ENCODE measurements around the gene TMEM129.

The TMEM129 gene

DNA sequence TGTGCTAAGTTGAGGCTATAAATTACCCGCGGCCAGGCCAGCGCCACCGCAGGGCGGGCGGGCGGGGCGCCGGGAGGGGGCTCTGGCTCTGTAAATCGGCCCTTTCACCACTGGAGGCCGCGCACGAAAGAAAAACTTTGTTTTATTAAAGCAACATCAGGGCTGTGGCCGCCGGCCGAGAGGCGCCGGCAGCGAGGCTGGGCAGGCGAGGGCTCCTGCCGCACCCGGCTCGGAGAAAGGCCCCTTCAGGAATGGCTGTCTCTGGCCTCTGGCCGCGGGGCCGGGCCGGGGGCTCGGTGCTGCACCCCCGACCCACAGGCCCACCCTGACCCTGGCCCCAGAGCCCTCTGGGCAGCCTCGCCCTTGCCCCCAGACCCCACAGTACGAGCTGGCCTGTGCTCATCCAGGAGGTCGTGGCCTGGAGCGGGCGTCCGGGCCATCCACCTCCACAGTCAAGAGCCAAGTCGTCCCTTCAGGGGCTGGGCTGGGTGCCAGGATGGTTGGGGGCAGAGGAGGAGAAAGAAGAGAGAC, 42.5 kb upstream of the TMEM129 start:
- Histone ChIP-seq H3K36me3 (ENCODE audit: control insufficient read depth, insufficient read depth, low read length) (no peaks in the 10 kb centered on the region), H3K27me3 (replicated peaks; ENCODE audit: control insufficient read depth, insufficient read depth, low read length) (no peaks in the 10 kb centered on the region; the same call in 1 of the 2 replicates), H3K4me3 (replicated peaks; ENCODE audit: low read depth, low read length) (no peak overlapping the region)
- no peak for DNase-seq (ENCODE audit: extremely low read depth, insufficient read length)
- no peak for TF ChIP-seq CTCF (IDR thresholded peaks at IDR 0.05; ENCODE audit: insufficient read depth, low read length, poor library complexity, severe bottlenecking)

- no peak for TF ChIP-seq CTCF (IDR thresholded peaks at IDR 0.05; ENCODE audit: insufficient read depth, low read length, poor library complexity, severe bottlenecking)
- H3K36me3 ChIP-seq (ENCODE audit: control insufficient read depth, insufficient read depth, low read length) = no peaks in the 10 kb centered on the region
- no peak for DNase-seq (ENCODE audit: extremely low read depth, insufficient read length)
- no peak overlapping the region for H3K4me3 ChIP-seq (replicated peaks; ENCODE audit: low read depth, low read length)
- no peaks in the 10 kb centered on the region; the same call in 1 of the 2 replicates for H3K27me3 ChIP-seq (replicated peaks; ENCODE audit: control insufficient read depth, insufficient read depth, low read length)
Measured at GRCh38 chr4:1763070-1763549, 42.0 kb upstream of the TMEM129 start.

- no peaks in the 10 kb centered on the region for H3K36me3 ChIP-seq (ENCODE audit: control insufficient read depth, insufficient read depth, low read length)
- H3K4me3 ChIP-seq (replicated peaks; ENCODE audit: low read depth, low read length) = no peak overlapping the region
- H3K27me3 ChIP-seq (replicated peaks; ENCODE audit: control insufficient read depth, insufficient read depth, low read length) = no peaks in the 10 kb centered on the region; the same call in 1 of the 2 replicates
- DNase-seq (ENCODE audit: extremely low read depth, insufficient read length) = no peak
- no peak for TF ChIP-seq CTCF (IDR thresholded peaks at IDR 0.05; ENCODE audit: insufficient read depth, low read length, poor library complexity, severe bottlenecking)
Measured at GRCh38 chr4:1762264-1763010, 41.3 kb upstream of the TMEM129 start.

DNA sequence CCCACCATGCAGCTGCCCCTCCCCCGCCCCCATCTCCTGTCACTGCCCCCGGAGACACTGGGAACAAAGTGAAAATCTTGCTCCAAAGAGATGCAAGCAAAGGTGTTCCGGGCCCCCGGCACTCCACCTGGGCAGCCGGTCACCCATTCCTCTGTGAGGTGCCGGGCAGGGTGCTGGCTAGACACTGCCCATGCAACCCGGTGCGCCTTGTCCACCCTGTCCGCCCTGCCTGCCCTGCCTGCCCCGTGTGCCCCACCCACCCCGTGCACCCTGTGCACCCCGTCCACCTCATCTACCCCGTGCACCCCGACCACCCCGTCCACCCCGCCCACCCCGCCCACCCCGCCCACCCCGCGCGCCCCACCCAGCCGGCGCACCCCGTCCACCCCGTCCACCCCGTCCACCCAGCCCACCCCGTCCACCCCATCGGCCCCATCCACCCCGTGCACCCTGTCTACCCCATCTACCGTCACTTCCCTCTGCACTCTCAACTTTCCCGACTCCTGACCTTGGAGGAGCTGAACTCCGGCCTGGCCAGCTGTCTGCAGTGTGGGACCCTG, 40.1 kb upstream of the TMEM129 start:
- no peak overlapping the region for H3K4me3 ChIP-seq (replicated peaks; ENCODE audit: low read depth, low read length)
- H3K36me3 ChIP-seq (ENCODE audit: control insufficient read depth, insufficient read depth, low read length) = no peaks in the 10 kb centered on the region
- no peak for DNase-seq (ENCODE audit: extremely low read depth, insufficient read length)
- TF ChIP-seq CTCF (IDR thresholded peaks at IDR 0.05; ENCODE audit: insufficient read depth, low read length, poor library complexity, severe bottlenecking) = no peak
- no peaks in the 10 kb centered on the region; the same call in 1 of the 2 replicates for H3K27me3 ChIP-seq (replicated peaks; ENCODE audit: control insufficient read depth, insufficient read depth, low read length)

GRCh38 chr4:1760521-1761071, 39.5 kb upstream of the TMEM129 start:
- TF ChIP-seq CTCF (IDR thresholded peaks at IDR 0.05; ENCODE audit: insufficient read depth, low read length, poor library complexity, severe bottlenecking) = no peak
- no peaks in the 10 kb centered on the region for H3K36me3 ChIP-seq (ENCODE audit: control insufficient read depth, insufficient read depth, low read length)

More at GRCh38 chr4:1760521-1761071, 39.5 kb upstream of the TMEM129 start:
- no peaks in the 10 kb centered on the region; the same call in 1 of the 2 replicates for H3K27me3 ChIP-seq (replicated peaks; ENCODE audit: control insufficient read depth, insufficient read depth, low read length)
- no peak overlapping the region for H3K4me3 ChIP-seq (replicated peaks; ENCODE audit: low read depth, low read length)
- no peak for DNase-seq (ENCODE audit: extremely low read depth, insufficient read length)

All from GM06990 (cell line).